GM12874 (cell line): ENCODE results near the gene XIST.
A peak's percentile ranks its signal among the peaks of the same experiment; 100 is the strongest.

Source experiments
- TF ChIP-seq, protein P1 (sequence below): IDR thresholded peaks from 2 replicates; pipeline ENCODE4 v1.5.1; 2011; ENCODE audit warnings: low read depth, mild to moderate bottlenecking, control low read depth, low read length, moderate library complexity; ENCODE audit not compliant: insufficient read depth

XIST gene

DNA sequence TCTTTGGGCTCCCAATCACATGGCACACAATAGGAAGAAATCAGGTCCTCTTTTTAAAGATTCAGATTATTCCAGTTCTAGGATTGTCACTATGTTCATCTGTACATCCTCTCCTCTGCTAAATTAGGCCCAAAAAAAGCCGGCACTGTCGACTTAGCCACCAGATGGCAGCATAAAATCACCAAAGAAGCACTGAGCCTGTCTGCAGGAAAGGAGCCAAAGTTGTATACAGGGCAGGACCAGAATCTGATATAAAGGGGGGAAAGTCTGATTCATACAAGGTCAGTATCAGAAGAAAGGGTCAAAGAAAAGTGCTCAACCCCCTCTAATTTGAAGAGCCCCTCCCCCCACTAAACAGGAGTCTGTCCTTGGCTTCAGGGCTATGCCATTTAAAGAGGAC lies 3.0 kb upstream of the XIST start:
- TF ChIP-seq, protein P1, sequence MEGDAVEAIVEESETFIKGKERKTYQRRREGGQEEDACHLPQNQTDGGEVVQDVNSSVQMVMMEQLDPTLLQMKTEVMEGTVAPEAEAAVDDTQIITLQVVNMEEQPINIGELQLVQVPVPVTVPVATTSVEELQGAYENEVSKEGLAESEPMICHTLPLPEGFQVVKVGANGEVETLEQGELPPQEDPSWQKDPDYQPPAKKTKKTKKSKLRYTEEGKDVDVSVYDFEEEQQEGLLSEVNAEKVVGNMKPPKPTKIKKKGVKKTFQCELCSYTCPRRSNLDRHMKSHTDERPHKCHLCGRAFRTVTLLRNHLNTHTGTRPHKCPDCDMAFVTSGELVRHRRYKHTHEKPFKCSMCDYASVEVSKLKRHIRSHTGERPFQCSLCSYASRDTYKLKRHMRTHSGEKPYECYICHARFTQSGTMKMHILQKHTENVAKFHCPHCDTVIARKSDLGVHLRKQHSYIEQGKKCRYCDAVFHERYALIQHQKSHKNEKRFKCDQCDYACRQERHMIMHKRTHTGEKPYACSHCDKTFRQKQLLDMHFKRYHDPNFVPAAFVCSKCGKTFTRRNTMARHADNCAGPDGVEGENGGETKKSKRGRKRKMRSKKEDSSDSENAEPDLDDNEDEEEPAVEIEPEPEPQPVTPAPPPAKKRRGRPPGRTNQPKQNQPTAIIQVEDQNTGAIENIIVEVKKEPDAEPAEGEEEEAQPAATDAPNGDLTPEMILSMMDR = peak; percentile 23; the same call in 1 of the 2 replicates

DNA sequence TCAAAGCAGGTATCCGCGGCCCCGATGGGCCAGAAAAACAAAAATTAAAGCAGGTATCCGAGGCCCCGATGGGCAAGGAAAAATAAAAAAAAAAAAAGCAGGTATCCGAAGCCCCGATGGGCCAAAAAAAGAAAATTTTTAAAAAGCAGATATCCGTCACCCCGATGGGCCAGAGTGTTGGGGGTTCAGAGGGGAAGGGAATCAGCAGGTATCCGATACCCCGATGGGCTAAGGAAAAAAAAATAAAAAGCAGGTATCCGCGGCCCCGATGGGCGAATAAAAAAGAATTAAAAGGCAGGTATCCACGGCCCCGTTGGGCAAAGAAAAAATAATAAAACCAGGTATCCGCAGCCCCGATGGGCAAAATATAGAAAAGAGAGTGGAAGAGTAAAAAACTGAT lies 492 bp downstream of the XIST start:
- TF ChIP-seq, protein P1 = no peak

DNA sequence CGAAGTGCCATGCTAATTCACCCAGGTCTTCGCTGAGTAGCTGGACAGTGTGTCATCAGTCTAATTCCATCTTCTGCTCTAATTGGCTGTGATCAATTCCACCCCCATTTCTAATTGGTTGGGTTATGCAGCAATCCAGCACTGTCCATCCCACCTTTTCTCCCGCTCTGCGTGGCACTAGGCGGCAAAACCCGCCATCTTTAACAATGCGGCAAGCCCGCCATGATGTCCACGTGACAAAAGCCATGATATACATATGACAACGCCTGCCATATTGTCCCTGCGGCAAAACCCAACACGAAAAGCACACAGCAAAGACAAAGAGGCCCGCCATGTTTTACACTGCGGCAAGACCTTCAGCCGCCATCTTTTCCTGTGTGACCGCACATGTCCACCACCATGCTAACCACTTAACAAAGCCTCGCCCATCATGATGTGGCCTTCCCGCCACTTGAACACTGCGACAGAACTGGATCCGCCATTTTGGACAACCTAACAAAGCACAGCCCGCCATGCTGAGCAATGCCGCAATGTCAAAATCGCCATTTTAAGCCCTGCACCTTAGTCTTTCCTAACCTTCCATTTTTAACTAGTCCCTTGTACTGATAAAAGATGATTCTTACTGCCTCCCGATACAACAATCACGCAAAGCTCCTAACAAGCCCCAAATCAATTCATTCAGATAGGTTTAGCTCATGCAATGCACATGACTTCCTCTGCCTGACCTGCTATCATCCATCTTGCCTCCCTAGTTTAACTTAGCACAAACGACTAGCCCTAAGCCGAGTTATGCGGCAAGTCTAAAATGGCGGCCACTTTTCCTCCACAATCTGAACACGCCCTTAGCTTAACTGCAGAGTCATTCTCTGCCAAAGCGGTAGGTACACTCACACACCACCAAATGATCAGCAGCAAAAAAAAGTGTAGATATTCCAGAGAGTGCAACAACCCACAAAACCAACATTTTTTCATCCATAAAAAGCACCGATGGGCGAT lies 1.2 kb downstream of the XIST start:
- TF ChIP-seq, protein P1 = no peak

DNA sequence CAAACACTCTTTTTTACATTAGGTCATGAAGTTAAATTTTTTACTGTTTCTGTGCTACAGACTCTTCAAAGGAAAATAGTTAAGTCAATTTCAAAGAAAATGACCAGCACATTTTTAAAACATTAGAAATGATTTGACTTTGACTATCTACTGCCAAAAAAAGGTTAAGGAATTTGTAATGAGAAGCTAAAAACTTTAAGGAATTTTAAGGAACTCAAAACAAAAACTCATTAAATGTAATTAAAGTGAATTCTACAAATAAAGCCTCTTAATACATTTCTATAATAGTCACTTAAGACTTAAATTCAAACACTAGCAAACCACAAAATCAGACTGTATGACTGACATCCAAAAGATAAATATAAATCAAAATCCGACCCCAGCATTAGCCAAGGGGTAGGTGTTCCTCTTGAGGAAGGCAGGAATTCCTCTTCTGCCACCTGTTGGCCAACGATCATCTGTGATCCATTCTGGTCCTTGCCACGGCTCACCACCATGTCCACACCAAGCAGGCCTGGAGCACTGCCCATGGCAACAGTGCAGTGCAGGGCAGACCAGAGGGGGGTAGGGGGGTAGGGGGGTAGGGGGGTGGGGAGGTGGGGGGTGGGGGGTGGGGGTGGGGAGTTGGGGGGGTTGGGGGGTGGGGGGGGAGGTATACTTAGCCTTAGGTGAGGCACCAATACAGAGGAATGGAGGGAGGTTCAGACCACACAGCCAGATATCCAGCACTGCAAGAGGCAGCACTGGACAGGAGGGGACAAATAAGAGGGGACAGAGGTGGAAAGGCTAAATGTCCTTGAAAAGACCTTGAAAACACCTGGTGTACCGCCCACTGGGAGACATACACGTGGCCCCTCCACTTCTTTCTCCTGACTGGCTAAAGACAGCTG lies 2.1 kb downstream of the XIST start:
- TF ChIP-seq, protein P1 = no peak

DNA sequence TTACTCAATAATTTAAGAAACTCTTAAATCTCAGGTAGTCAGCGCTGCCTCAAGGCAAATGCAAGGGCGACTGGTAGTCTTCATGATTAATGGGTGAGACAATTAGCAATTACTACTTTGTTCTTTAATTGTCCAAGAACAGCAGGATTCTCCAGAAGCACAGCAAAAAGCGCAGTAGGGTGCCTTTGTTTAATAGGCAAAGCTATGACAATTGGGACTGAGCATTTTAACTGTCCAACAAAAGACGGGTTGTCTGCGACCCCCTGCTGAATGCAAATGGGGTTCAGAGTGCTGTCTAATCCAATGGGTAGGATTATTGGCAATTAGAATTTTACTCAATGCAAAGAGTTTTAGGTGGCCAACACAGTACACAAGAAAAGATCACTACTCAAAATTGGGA lies 3.4 kb downstream of the XIST start:
- TF ChIP-seq, protein P1 = no peak

DNA sequence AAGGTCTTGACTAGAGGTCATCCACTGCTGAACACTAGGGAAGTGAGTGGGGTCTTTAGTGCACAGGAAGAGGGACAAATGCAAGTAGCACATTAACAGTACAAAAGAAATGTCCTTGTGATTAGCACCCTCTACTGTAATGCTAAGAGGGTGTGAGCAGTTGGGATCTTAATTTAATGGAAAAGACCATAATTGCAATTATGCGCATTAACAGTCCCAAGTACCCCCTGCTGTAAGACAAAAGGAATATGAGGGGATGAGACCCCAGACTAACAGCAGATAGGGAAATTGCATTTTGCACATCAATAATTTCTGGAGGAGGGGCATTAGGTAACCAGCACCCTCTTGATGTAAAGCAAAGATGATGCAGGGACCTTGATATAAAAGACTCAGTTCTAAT lies 4.5 kb downstream of the XIST start:
- TF ChIP-seq, protein P1 = no peak

DNA sequence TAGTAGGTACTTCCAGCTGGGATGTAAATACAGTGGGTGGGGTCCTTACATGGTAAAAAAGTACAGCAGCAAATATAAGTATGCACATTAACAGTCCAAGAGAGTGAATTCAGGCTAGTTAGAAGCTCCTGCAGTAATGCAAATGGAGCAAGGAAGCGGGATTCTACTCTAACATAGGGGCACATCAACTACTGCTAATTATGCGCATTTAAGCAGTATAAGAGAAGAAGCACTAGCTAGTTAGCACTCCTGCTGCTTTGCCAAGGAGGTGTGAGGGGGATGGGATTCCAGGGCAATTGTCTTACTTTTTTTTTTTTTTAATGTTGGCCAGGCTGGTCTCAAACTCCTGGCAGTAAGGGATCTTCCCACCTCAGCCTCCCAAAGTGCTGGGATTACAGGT lies 5.4 kb downstream of the XIST start:
- TF ChIP-seq, protein P1 = no peak
